GM18858 (cell line): Measurements from ENCODE around the gene CHDH.

Experiments used
- ATAC-seq: cut with Tn5 transposase; IDR thresholded peaks from one replicate; pipeline ENCODE4 v1.9.1; 2021; ENCODE audit not compliant: unreplicated experiment

The CHDH gene

GRCh38 chr3:53850895-53851294 lies 4.7 kb upstream of the CHDH start:
- ATAC-seq = no peak

- ATAC-seq = no peak
Measured at GRCh38 chr3:53849916-53850315, 3.7 kb upstream of the CHDH start.

- ATAC-seq = no peak
Measured at GRCh38 chr3:53846851-53847155, 584 bp upstream of the CHDH start.

- peak; percentile 3 for ATAC-seq
Measured at GRCh38 chr3:53845881-53846133, 412 bp downstream of the CHDH start.

DNA sequence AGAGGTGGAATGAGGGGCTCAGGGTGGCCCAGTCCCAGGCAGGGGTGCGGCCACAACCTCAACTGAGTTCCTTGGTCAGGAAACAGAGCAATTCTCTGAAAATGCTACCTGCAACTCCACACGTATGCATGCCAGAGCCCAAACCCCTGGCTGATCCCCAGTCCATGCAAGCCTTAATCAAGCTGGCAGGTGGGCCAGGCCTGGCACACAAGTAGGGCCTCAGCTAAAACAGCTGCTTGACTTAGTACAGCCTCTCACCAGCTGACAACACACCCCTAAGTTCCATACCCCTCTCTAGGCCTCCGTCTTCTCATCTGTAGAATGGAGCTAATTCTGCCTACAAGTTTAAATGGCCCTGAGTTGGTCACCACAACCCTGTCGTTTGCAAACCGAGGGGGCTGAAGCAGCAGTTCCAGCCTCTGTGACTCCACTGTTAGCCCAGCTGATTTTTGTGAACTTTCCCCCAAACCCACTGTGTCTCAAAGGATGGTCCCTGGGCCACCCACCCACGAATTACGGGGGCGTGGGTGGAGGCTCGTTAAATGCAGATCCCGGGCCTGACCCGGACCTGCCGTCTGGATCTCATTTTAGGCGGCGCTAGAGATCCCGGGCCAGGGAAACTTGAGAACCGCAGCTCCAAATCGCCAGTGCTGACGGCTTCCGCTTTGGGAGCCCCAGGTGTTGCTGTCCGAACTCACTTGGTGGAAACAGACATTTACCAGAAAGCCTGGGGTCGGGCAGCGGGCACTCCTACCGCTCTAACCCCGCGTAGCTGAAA lies 927 bp downstream of the CHDH start:
- no peak for ATAC-seq

GRCh38 chr3:53844262-53845102 lies 1.7 kb downstream of the CHDH start:
- ATAC-seq = no peak

GRCh38 chr3:53843195-53844177 lies 2.7 kb downstream of the CHDH start:
- ATAC-seq = peak; percentile 37

GRCh38 chr3:53842436-53843194 lies 3.6 kb downstream of the CHDH start:
- ATAC-seq = no peak

- ATAC-seq = no peak
Measured at GRCh38 chr3:53841296-53841695, 4.9 kb downstream of the CHDH start.

GRCh38 chr3:53837331-53837730 lies 8.9 kb downstream of the CHDH start:
- ATAC-seq = no peak

DNA sequence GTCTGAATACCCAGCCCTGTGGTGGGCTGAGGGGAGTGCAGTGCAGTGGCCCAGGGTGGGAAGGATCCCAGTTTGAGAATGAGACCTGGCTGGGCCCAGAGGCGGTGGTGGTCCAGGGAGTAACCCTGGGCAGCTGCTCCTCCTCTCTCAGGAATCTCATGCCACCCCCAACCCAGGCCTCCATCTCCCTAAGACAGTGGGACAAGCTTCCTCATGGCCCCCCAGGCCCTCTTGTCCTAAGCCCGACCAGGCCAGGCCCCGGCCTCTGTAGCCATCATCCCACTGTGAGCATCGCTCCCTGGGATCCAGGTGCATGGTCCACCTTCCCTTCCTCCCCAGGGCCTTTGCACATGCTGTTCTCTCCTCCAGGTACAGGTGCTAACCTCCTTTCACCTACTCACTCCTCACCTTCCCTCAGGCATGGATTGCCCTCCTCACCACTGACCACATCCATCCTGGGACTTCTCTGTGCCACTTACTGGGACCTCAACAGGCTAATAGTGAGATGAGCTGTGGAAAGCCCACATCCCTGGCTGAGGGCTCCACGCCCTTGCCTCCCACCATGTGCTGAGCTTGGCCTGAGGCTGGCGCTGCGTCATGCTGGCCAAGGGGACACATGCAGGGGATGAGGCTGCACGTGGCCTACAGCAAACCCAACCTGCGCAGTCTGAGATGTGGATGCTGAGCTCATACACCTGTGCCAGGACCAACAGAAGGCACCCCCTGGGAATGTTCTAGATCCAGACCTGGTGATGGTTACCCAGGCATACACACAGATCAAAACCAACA lies 9.9 kb downstream of the CHDH start:
- ATAC-seq = no peak

DNA sequence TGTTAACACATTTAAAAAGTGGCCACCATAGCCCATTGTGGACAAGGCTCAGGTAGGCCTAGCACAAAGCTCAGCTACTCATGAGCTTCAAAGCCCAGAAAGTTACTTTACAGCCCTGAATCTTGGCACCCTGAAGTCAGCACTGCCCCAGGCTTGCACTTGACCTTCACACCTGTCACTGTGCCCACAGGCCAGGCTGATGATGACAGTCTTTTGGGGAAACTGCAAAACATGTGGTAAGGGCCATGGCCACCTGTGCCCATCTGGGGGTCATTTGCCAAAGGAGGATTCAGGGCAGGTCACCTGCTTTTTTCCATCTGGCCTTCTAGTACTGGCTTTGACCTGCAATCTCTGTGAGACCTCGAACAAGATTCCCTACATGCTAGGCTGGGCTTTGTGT lies 11.0 kb downstream of the CHDH start:
- ATAC-seq = no peak

DNA sequence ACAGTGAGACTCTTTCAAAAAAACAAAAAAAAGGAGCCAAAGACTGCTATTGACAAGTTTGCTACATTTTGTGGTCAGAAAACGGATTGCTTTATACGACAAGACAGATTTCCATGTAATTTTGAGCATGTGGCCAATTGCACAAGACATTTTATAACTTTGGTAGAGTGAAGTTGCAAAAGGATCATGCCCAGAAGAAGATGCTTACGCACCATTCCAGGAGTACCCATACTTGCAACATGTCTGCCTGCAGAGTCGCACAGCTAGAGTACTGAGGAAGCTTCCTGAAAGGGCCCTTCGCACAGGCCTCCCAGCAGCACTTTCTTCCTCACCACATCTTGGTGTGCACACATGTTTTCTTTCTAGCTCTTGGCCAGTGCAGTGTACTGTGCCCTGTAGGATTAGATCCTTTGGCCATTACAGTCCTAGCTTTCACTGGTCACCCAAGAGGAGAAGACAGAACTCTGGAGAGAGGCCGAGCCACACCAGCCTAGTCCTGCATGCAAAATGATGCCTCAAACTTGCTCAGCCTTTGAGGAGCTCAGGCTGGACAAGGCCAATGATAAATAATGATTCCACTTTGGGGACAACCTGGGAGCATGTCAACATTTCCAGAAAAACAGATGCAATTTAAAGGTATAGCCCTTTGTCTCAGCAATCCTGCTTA lies 11.7 kb downstream of the CHDH start:
- no peak for ATAC-seq

DNA sequence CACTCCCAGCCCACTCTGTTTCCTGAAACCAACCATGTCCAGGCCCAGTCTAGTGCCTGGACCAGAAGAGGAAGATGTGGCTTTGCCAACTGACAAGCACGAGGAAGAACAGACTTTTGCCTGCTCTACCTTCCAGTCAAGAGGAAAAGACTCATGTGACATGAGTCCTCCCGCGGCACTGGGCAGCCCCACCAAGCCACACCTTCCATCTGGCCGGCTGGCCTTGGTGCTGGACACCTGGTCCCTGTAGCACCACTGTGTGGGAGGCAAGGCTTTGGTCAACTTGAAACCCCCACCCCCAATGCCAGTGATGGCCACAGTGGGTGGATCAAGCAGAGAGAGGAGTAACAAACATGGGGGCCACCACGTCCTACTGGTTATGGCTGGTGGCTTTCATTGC lies 12.5 kb downstream of the CHDH start:
- ATAC-seq = no peak

GRCh38 chr3:53833053-53833645 lies 13.1 kb downstream of the CHDH start:
- no peak for ATAC-seq

GRCh38 chr3:53830944-53831343 lies 15.3 kb downstream of the CHDH start:
- ATAC-seq = no peak

DNA sequence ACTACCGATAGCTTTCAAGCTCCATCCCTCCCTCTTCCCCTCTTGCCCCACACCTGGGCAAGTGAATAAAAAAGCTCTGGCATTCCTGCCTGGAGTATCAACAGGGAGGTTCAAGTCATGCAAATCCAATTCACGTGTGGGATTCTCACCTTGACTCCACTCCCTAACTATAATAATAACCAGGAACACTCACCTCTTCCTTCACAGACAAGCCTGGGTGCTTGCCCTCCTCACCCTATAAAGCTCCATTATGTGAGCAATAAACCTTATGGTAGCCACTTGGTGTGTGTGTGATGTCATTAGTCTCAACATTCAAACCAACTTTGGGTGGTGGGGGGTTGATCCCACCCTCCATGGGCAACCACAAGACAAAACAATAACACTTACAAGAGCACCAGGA lies 16.6 kb downstream of the CHDH start:
- ATAC-seq = no peak

GRCh38 chr3:53828581-53828980 lies 17.6 kb downstream of the CHDH start:
- no peak for ATAC-seq

DNA sequence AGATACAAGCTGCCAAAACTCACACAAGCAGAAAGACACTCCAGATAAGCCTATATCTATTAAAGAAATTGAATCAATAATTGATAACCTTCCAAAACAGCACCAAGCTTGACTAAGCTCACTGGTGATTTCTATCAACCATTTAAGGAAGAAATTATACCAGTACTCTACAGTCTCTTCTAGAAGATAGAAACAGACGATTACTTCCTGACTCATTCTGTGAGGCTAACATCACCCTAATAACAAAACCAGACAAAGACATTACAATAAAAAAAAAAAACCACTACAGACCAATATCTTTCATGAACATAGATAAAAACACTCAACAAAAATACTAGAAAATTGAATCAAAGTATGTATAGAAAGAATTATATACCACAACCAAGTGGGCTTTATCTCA lies 20.2 kb downstream of the CHDH start:
- no peak for ATAC-seq
